HG02623 (cell line): ENCODE results near the gene CST3.
"Not testable (repeated sequence)": the region's sequence is repeated elsewhere in the genome, so short reads cannot be mapped to it uniquely, and the experiment has no call there.

Source experiments
- ATAC-seq: cut with Tn5 transposase; IDR thresholded peaks from one replicate; pipeline ENCODE4 v1.9.1; 2021; ENCODE audit warnings: moderate library complexity; ENCODE audit not compliant: unreplicated experiment

The CST3 gene

GRCh38 chr20:23644164-23644563 is 6.4 kb upstream of the CST3 start:
- ATAC-seq: no peak

- ATAC-seq: no peak
Observed at GRCh38 chr20:23643659-23644058, 5.9 kb upstream of the CST3 start.

GRCh38 chr20:23641936-23642751 is 4.4 kb upstream of the CST3 start:
- no peak for ATAC-seq

GRCh38 chr20:23640671-23641667 is 3.2 kb upstream of the CST3 start:
- no peak for ATAC-seq

- no peak for ATAC-seq
Observed at GRCh38 chr20:23640018-23640601, 2.4 kb upstream of the CST3 start.

GRCh38 chr20:23639490-23639958 is 1.8 kb upstream of the CST3 start:
- ATAC-seq: no peak

- no peak for ATAC-seq
Observed at GRCh38 chr20:23638309-23638708, 554 bp upstream of the CST3 start.

GRCh38 chr20:23636908-23637281 is 860 bp downstream of the CST3 start:
- no peak for ATAC-seq

- ATAC-seq: no peak
Observed at GRCh38 chr20:23636182-23636907, 1.4 kb downstream of the CST3 start.

- not testable (repeated sequence) for ATAC-seq
Observed at GRCh38 chr20:23635768-23636090, 2.0 kb downstream of the CST3 start.

- ATAC-seq: no peak
Observed at GRCh38 chr20:23634985-23635767, 2.6 kb downstream of the CST3 start.

GRCh38 chr20:23634044-23634801 is 3.5 kb downstream of the CST3 start:
- no peak for ATAC-seq

GRCh38 chr20:23632711-23633573 is 4.8 kb downstream of the CST3 start:
- no peak for ATAC-seq

- ATAC-seq: no peak
Observed at GRCh38 chr20:23631981-23632710, 5.6 kb downstream of the CST3 start.

GRCh38 chr20:23631226-23631822 is 6.4 kb downstream of the CST3 start:
- ATAC-seq: no peak

- no peak for ATAC-seq
Observed at GRCh38 chr20:23630392-23630849, 7.3 kb downstream of the CST3 start.
